ENCODE results near the gene FRMD4A. TPM values are rescaled to one million over a fixed set of nuclear protein-coding genes. Genes with fewer than 3 reads are reported as not detected.

The FRMD4A gene
- total RNA-seq, 2 experiments from 2014 or later, result 3.1 to 3.7 TPM

DNA sequence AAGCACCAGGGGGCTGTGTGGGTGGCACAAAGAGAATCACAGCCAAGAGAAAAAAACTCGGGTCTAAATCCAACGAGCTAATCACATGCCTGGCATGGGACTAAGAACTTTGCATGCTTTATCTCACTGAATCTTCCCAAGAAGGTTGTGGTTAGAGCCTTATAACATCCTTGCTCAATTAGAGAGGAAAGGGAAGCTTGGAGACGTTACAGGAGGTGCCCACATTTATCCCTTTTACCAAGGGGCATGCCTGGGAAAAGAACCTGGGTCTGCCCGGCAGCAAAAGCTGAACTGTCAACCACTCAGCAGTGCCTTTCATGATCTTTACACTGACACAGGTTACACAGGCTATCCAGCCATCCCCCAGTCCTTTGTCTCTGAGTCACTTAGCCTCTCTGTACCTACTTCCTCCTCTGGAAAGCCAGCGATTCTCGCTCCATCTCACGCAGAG is 553.8 kb downstream of the FRMD4A start:
- no peaks in the 10 kb centered on the region for H3K9me3 ChIP-seq (ENCODE audit: control insufficient read depth in 1 of 2, insufficient read depth in 1 of 2, low read length in 2 of 2)
- Mint-ChIP-seq H3K36me3 (ENCODE audit: low read depth) (no peaks in the 10 kb centered on the region), H3K27ac (no peak overlapping the region), H3K9me3 (no peaks in the 10 kb centered on the region), H3K27me3 (peaks cover 19% of the 10 kb centered on the region), H3K4me3 (no peak overlapping the region), H3K4me1 (ENCODE audit: low read depth) (no peaks in the 10 kb centered on the region)
- peak in 1 of 14 experiments; percentile 28 for DNase-seq
- intact Hi-C loops (cut with DNase I, micrococcal nuclease), result loop anchor here in 1 of 2 experiments (5.0 kb wide), 2 partner anchors 190 to 615 kb away; partner anchors contain the start of genes MCM10 and PRPF18
- no peak for ATAC-seq (ENCODE audit: poor library complexity)
- H3K4me1 ChIP-seq (ENCODE audit: insufficient read depth, low read length), result peaks cover 2% of the 10 kb centered on the region
- H3K27me3 ChIP-seq (ENCODE audit: control insufficient read depth in 1 of 2, insufficient read depth in 2 of 2, low read length in 2 of 2), result peaks cover 0 to 3% of the 10 kb centered on the region in 2 experiments
- H3K4me3 ChIP-seq (ENCODE audit: low read length), result no peak overlapping the region
- TF ChIP-seq CTCF (IDR thresholded peaks at IDR 0.05), result no peak
- H3K27ac ChIP-seq (ENCODE audit: low read depth in 1 of 2, low read length in 2 of 2), result no peak overlapping the region
- H3K36me3 ChIP-seq (ENCODE audit: insufficient read depth, low read length), result no peaks in the 10 kb centered on the region
- POLR2A ChIA-PET, result interaction anchor here (0.6 kb wide), 1 partner anchor 190 kb away, joined by 3 read pairs; the partner anchor contains the start of gene PRPF18
- CTCF ChIA-PET, result interaction anchor here (1.2 kb wide), 1 partner anchor 405 kb away, joined by 4 read pairs; no protein-coding TSS in a partner anchor

- no peak overlapping the region for H3K27ac ChIP-seq (ENCODE audit: low read depth in 1 of 2, low read length in 2 of 2)
- peaks cover 2% of the 10 kb centered on the region for H3K4me1 ChIP-seq (ENCODE audit: insufficient read depth, low read length)
- Mint-ChIP-seq H3K4me1 (ENCODE audit: low read depth) (no peaks in the 10 kb centered on the region), H3K4me3 (no peak overlapping the region), H3K9me3 (no peaks in the 10 kb centered on the region), H3K27me3 (peaks cover 19% of the 10 kb centered on the region), H3K27ac (no peak overlapping the region), H3K36me3 (ENCODE audit: low read depth) (no peaks in the 10 kb centered on the region)
- DNase-seq (no peak), ATAC-seq (ENCODE audit: poor library complexity) (no peak)
- no peak overlapping the region for H3K4me3 ChIP-seq (ENCODE audit: low read length)
- no peak for TF ChIP-seq CTCF (IDR thresholded peaks at IDR 0.05)
- H3K27me3 ChIP-seq (ENCODE audit: control insufficient read depth in 1 of 2, insufficient read depth in 2 of 2, low read length in 2 of 2), result peaks cover 0 to 3% of the 10 kb centered on the region in 2 experiments
- no peaks in the 10 kb centered on the region for H3K36me3 ChIP-seq (ENCODE audit: insufficient read depth, low read length)
- no peaks in the 10 kb centered on the region for H3K9me3 ChIP-seq (ENCODE audit: control insufficient read depth in 1 of 2, insufficient read depth in 1 of 2, low read length in 2 of 2)
- POLR2A ChIA-PET, result no interaction called here
- intact Hi-C loops (cut with DNase I, micrococcal nuclease), result loop anchor here in 1 of 2 experiments (5.0 kb wide), 2 partner anchors 189 to 614 kb away; partner anchors contain the start of genes MCM10 and PRPF18
- CTCF ChIA-PET, result no interaction called here
Observed at GRCh38 chr10:13775786-13776775, 554.6 kb downstream of the FRMD4A start.

- H3K27me3 Mint-ChIP-seq, result peaks cover 25% of the 10 kb centered on the region
- no peak overlapping the region for H3K4me3 Mint-ChIP-seq
- intact Hi-C loops (cut with DNase I, micrococcal nuclease), result no loop called here
Observed at GRCh38 chr10:13774303-13774893, 556.3 kb downstream of the FRMD4A start.

More at GRCh38 chr10:13774303-13774893, 556.3 kb downstream of the FRMD4A start:
- ATAC-seq (ENCODE audit: poor library complexity) (no peak), DNase-seq (no peak)
- no peak overlapping the region for H3K27ac Mint-ChIP-seq
- H3K9me3 ChIP-seq (ENCODE audit: control insufficient read depth in 1 of 2, insufficient read depth in 1 of 2, low read length in 2 of 2), result no peaks in the 10 kb centered on the region
- H3K4me1 ChIP-seq (ENCODE audit: insufficient read depth, low read length), result peaks cover 2% of the 10 kb centered on the region
- no peaks in the 10 kb centered on the region for H3K9me3 Mint-ChIP-seq
- no peak overlapping the region for H3K27ac ChIP-seq (ENCODE audit: low read depth in 1 of 2, low read length in 2 of 2)
- no peaks in the 10 kb centered on the region for H3K36me3 ChIP-seq (ENCODE audit: insufficient read depth, low read length)
- ChIA-PET POLR2A (no interaction called here), CTCF (no interaction called here)
- no peak for TF ChIP-seq CTCF (IDR thresholded peaks at IDR 0.05)
- H3K4me1 Mint-ChIP-seq (ENCODE audit: low read depth), result no peaks in the 10 kb centered on the region
- no peaks in the 10 kb centered on the region for H3K36me3 Mint-ChIP-seq (ENCODE audit: low read depth)
- H3K4me3 ChIP-seq (ENCODE audit: low read length), result no peak overlapping the region
- peaks cover 3 to 6% of the 10 kb centered on the region in 2 experiments for H3K27me3 ChIP-seq (ENCODE audit: control insufficient read depth in 1 of 2, insufficient read depth in 2 of 2, low read length in 2 of 2)
